Activated T-cell treated with anti-CD3 and anti-CD28 coated beads, Interleukin-2, amount 50 U/mL, for 72 hours (primary cell): ENCODE data around the gene HEXD. TPM values are rescaled to one million over a fixed set of nuclear protein-coding genes. Genes with fewer than 3 reads are reported as not detected.
A peak's percentile ranks its signal among the peaks of the same experiment; 100 is the strongest.
"Not testable (repeated sequence)": the region's sequence is repeated elsewhere in the genome, so short reads cannot be mapped to it uniquely, and the experiment has no call there.

Experiments
- ATAC-seq, 2 donors: fragments of 150-1000 bp; cut with Tn5 transposase; replicated peaks in 1 of 2; 2 replicates each; pipeline ENCODE4 v1.10.0; 2021; ENCODE audit warnings: moderate library complexity in 2 of 2, mild to moderate bottlenecking in 1 of 2
- DNase-seq, 2 donors: peaks; one replicate each; pipeline ENCODE4 v3.0.0; 2021 to 2022; ENCODE audit warnings: mixed read lengths in 1 of 2
- H3K27ac Mint-ChIP-seq: one replicate; pipeline ENCODE4 v1.8.0; 2022; ENCODE audit warnings: mild to moderate bottlenecking, moderate library complexity, mixed read lengths
- H3K27me3 Mint-ChIP-seq: one replicate; pipeline ENCODE4 v1.8.0; 2022; ENCODE audit warnings: low read depth, mixed read lengths
- H3K36me3 Mint-ChIP-seq, 2 donors: one replicate each; pipeline ENCODE4 v1.8.0; 2022; ENCODE audit warnings: mixed read lengths in 2 of 2, mild to moderate bottlenecking in 1 of 2; ENCODE audit not compliant: insufficient read depth in 2 of 2
- H3K4me1 Mint-ChIP-seq: one replicate; pipeline ENCODE4 v1.8.0; 2022; ENCODE audit warnings: low read depth, mixed read lengths
- H3K4me3 Mint-ChIP-seq, 2 donors: one replicate each; pipeline ENCODE4 v1.8.0; 2022; ENCODE audit warnings: mild to moderate bottlenecking in 2 of 2, mixed read lengths in 2 of 2, moderate library complexity in 2 of 2
- H3K9me3 Mint-ChIP-seq, 2 donors: one replicate each; pipeline ENCODE4 v1.8.0; 2022; ENCODE audit warnings: mixed read lengths in 2 of 2
- total RNA-seq, 2 donors: library from RNA; stranded (reverse); gene quantifications; one replicate each; pipeline ENCODE4 v1.2.3, GENCODE V29; 2022

Gene HEXD
- 10 to 100 TPM; 26.4 to 26.7 TPM for total RNA-seq

- H3K4me1 Mint-ChIP-seq = peaks cover 30% of the 10 kb centered on the region
- H3K9me3 Mint-ChIP-seq = no peaks in the 10 kb centered on the region
- H3K27me3 Mint-ChIP-seq = no peaks in the 10 kb centered on the region
- peak; percentile 90 to 92 for DNase-seq
- H3K36me3 Mint-ChIP-seq = peaks cover 0 to 20% of the 10 kb centered on the region in 2 donors
- H3K4me3 Mint-ChIP-seq = peak within 1 kb of the TSS; percentile 81 to 92
- peak within 1 kb of the TSS; percentile 90 for H3K27ac Mint-ChIP-seq
- peak; percentile 92 to 94 for ATAC-seq
These were observed at the start of gene HEXD, which contains the start of gene OGFOD3 for GRCh38 chr17:82418001-82418986. Gene HEXD (plus strand): TSS chr17:82418347. CDS start chr17:82419800, 1,453 bp downstream. Gene OGFOD3 (minus strand): TSS chr17:82418586. CDS start chr17:82418485, 101 bp downstream.

GRCh38 chr17:82369211-82369610 is 48.9 kb upstream of the HEXD start:
- Mint-ChIP-seq H3K9me3 (no peaks in the 10 kb centered on the region), H3K27me3 (peaks cover 48% of the 10 kb centered on the region), H3K4me3 (no peak overlapping the region), H3K36me3 (no peaks in the 10 kb centered on the region), H3K4me1 (peaks cover 23% of the 10 kb centered on the region), H3K27ac (no peak overlapping the region)
- no peak for ATAC-seq
- DNase-seq = no peak

GRCh38 chr17:82370471-82371332 is 47.4 kb upstream of the HEXD start:
- ATAC-seq (peak; percentile 54 to 62), DNase-seq (peak; percentile 29 to 30)
- H3K4me3 Mint-ChIP-seq = peak overlapping the region; percentile 82 to 87
- no peaks in the 10 kb centered on the region for H3K36me3 Mint-ChIP-seq
- H3K9me3 Mint-ChIP-seq = no peaks in the 10 kb centered on the region
- H3K27me3 Mint-ChIP-seq = peaks cover 51% of the 10 kb centered on the region
- H3K4me1 Mint-ChIP-seq = peaks cover 23% of the 10 kb centered on the region
- H3K27ac Mint-ChIP-seq = no peak overlapping the region

- H3K27me3 Mint-ChIP-seq = peaks cover 54% of the 10 kb centered on the region
- peaks cover 23% of the 10 kb centered on the region for H3K4me1 Mint-ChIP-seq
- H3K4me3 Mint-ChIP-seq = peak within 1 kb of the TSS; percentile 82 to 87
- ATAC-seq (no peak), DNase-seq (no peak)
- H3K36me3 Mint-ChIP-seq = no peaks in the 10 kb centered on the region
- H3K9me3 Mint-ChIP-seq = no peaks in the 10 kb centered on the region
- no peak within 1 kb of the TSS for H3K27ac Mint-ChIP-seq
These were observed 46.6 kb upstream of the HEXD start, which contains the start of gene UTS2R for GRCh38 chr17:82371333-82372248. Gene UTS2R (plus strand): TSS chr17:82371765. CDS start chr17:82374325, 2,560 bp downstream.

GRCh38 chr17:82372249-82373071 is 45.7 kb upstream of the HEXD start:
- peak overlapping the region; percentile 34 to 56 for H3K4me3 Mint-ChIP-seq
- H3K9me3 Mint-ChIP-seq = no peaks in the 10 kb centered on the region
- H3K27me3 Mint-ChIP-seq = peaks cover 52% of the 10 kb centered on the region
- ATAC-seq (no peak), DNase-seq (no peak)
- no peaks in the 10 kb centered on the region for H3K36me3 Mint-ChIP-seq
- peaks cover 23% of the 10 kb centered on the region for H3K4me1 Mint-ChIP-seq
- no peak overlapping the region for H3K27ac Mint-ChIP-seq

GRCh38 chr17:82373072-82373452 is 45.1 kb upstream of the HEXD start:
- not testable (repeated sequence) for H3K9me3 Mint-ChIP-seq, DNase-seq, H3K36me3 Mint-ChIP-seq, H3K27ac Mint-ChIP-seq, ATAC-seq
- peak overlapping the region; percentile 20 to 56 for H3K4me3 Mint-ChIP-seq
- peaks cover 23% of the 10 kb centered on the region for H3K4me1 Mint-ChIP-seq
- H3K27me3 Mint-ChIP-seq = peaks cover 51% of the 10 kb centered on the region

- no peak overlapping the region for H3K4me3 Mint-ChIP-seq
- ATAC-seq (no peak), DNase-seq (no peak)
- H3K27ac Mint-ChIP-seq = no peak overlapping the region
- peaks cover 27% of the 10 kb centered on the region for H3K4me1 Mint-ChIP-seq
- H3K36me3 Mint-ChIP-seq = no peaks in the 10 kb centered on the region
- peaks cover 54% of the 10 kb centered on the region for H3K27me3 Mint-ChIP-seq
- no peaks in the 10 kb centered on the region for H3K9me3 Mint-ChIP-seq
These were observed 44.2 kb upstream of the HEXD start for GRCh38 chr17:82373731-82374625.

GRCh38 chr17:82374626-82375331 is 43.4 kb upstream of the HEXD start:
- Mint-ChIP-seq H3K27me3 (peaks cover 50% of the 10 kb centered on the region), H3K27ac (no peak overlapping the region), H3K9me3 (no peaks in the 10 kb centered on the region), H3K4me1 (peaks cover 29% of the 10 kb centered on the region), H3K4me3 (no peak overlapping the region), H3K36me3 (no peaks in the 10 kb centered on the region)
- ATAC-seq = no peak
- no peak for DNase-seq

GRCh38 chr17:82375359-82376041 is 42.6 kb upstream of the HEXD start:
- Mint-ChIP-seq H3K27me3 (peaks cover 54% of the 10 kb centered on the region), H3K4me1 (peaks cover 26% of the 10 kb centered on the region), H3K36me3 (no peaks in the 10 kb centered on the region), H3K27ac (no peak overlapping the region), H3K9me3 (no peaks in the 10 kb centered on the region), H3K4me3 (no peak overlapping the region)
- DNase-seq = no peak
- no peak for ATAC-seq

- DNase-seq (no peak), ATAC-seq (no peak)
- H3K9me3 Mint-ChIP-seq = no peaks in the 10 kb centered on the region
- H3K27me3 Mint-ChIP-seq = peaks cover 54% of the 10 kb centered on the region
- peaks cover 20% of the 10 kb centered on the region for H3K4me1 Mint-ChIP-seq
- H3K36me3 Mint-ChIP-seq = no peaks in the 10 kb centered on the region
- no peak overlapping the region for H3K27ac Mint-ChIP-seq
- H3K4me3 Mint-ChIP-seq = no peak overlapping the region
These were observed 42.0 kb upstream of the HEXD start for GRCh38 chr17:82376042-82376730.
